CD4-positive, alpha-beta T cell treated with Interleukin-2 at 100 ng/mL for 4 hours (primary cell): ENCODE data around the gene PHPT1.
"Not testable (repeated sequence)": the region's sequence is repeated elsewhere in the genome, so short reads cannot be mapped to it uniquely, and the experiment has no call there.

Source experiments
- DNase-seq: peaks from one replicate; pipeline ENCODE4 v3.0.0-alpha.2; 2020; ENCODE audit warnings: low spot score

PHPT1 gene

DNA sequence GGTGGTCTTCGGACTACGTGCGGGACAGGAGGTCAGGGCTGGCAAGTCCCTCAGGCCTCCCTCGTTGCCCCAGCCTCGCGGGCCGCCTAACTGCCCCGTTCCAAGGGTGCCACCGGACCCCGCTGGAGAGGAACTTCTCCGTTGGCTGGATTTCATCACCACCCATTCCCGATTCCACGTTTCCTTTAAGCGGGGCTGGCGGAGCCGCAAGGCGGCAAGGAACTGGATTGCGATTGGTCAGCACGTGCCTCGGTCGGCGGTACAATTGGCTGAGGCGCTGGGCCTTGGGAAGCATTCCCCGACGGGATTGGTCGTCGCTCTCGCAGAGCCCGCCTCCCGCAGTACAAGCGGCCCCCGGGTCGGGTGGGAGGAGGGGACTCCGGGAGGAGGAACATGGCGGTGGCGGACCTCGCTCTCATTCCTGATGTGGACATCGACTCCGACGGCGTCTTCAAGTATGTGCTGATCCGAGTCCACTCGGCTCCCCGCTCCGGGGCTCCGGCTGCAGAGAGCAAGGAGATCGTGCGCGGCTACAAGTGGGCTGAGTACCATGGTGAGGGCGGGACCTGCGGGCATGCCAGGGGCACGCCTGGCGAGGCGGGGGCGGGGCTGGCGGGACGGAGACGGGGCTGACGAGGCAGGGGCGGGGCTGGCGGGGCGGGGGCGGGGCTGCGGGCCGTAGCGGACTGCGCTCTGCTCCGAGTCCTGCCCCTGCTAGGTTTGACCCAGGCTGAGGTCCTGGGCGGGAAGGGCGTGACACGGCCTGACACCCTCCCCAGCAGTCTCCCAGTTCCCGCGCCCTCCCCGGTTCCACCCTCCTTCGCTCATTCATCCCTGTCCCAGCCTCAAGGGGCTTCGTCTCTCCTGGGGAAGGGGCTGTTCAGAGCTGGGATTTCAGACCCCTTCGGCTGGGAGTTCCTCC lies at the start of gene PHPT1:
PHPT1 (plus strand) TSS at position 372 of the 922 bp plus-strand sequence; CDS start at position 394, 22 bp downstream.
- DNase-seq = peak; percentile 98

DNA sequence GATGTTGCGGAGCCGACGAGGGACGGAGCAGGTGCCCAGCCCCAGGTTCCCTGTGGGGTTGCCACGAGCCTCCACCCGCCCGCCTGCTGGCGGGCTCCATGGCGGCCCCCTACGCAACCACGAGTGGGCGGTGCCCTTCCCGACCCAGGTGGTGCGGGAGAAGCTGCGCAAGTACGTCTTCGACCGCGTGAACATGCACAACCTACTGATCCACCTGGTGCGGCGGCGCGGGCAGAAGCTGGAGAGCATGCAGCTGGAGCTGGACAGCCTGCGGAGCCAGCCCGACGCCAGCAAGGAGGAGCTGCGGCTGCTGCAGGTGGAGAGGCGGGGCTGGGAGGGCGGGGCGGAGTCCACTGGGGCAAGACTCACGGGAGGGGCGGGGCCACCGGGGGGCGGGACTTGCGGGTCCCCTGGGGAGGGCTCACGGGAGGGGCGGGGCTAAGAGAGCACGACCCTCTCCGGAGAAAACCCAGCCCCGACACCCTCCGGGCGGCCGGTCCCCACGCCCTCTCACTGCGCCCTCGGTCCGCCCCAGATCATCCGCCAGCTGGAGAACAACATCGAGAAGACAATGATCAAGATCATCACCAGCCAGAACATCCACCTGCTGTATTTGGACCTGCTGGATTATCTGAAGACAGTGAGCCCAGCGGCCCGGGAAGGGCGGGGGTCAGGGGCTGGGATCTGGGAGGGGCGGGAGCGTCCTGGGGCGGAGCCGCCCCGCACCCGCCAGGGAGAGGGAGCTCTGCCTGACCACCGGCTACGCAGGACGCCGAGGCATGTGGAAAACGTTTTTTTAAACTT lies 49.2 kb upstream of the PHPT1 start:
- DNase-seq = peak; percentile 86

DNA sequence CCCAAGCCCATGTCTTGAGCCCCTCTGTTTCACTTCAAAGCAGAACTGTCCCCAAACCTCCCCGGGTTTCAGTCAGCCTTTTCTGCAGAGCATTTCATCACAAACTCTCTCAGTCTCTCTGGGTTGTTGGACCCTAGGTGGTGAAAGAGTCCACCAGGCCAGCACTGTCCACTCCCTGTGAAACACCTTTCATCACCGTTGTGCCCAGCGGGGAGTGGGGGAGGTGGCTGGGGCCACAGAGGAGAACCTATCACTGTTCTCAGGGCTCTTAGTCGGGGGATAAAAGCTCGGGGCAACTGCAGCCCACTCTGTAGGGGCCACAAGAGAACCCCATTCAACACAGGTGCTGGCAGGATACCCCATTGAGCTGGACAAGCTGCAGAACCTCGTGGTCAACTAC lies 46.9 kb upstream of the PHPT1 start:
- no peak for DNase-seq

DNA sequence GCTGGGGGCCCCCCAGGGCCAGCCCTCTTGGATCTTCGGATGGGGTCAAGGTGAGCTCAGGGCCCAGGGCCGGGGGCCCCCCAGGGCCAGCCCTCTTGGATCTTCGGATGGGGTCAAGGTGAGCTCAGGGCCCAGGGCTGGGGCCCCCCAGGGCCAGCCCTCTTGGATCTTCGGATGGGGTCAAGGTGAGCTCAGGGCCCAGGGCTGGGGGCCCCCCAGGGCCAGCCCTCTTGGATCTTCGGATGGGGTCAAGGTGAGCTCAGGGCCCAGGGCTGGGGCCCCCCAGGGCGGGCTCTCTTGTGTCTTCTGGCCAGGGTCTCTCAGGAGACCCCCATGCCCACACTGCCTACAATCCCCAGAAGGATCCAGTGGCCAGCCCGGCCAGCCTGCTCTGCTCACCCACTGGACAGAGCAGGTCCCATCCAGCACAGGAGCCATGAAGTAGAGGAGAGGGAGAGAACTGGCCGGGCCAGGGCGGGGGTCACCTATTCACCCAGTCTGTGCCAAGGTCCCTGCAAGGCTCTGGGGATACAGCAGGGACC lies 46.1 kb upstream of the PHPT1 start:
- DNase-seq = not testable (repeated sequence)

DNA sequence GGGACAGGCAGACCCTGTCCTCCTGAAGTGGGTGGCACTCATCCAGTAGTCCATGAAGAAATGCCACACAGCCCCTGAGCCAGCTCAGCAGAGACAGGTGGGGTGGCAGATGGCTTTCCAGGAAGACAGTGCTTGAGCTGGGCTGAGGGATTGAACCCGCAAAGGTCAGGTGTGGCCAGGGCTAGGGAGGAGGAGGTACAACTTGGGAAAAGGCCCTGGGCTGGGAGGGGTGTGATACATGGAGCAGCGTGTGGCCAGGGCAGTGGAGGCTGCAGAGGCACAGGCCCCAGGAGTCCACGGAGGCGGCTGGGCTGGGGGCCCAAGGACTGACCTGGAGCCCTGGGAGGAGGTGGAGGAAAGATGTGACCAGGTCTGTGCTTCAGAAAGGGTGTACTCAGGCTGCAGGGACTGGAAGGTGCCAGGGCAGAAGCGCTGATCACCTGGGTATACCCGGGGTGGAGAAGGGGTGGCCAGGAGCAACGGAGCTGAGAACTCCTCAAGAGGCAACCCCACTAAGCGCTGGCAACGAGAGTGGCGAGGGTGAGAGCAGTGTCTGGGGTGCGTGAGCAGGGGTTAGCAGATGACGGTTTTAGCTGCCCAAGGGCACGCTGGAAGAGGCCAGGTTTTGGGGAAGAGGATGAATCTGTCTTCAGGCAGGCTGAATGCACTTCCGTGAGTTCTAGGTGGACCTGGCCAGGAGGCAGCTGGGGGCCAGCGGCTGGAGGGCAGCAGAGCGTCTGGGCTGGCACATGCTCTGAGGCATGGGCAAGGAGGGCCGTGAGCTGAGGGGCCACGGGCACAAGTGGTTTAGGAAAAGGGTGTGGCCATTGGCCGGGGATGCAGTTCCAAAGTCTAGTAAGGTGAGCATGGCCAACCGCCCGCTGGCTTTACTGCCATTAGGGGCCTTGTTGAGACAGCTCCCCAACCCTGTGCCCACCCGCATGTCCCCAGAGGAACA lies 45.4 kb upstream of the PHPT1 start:
- no peak for DNase-seq

DNA sequence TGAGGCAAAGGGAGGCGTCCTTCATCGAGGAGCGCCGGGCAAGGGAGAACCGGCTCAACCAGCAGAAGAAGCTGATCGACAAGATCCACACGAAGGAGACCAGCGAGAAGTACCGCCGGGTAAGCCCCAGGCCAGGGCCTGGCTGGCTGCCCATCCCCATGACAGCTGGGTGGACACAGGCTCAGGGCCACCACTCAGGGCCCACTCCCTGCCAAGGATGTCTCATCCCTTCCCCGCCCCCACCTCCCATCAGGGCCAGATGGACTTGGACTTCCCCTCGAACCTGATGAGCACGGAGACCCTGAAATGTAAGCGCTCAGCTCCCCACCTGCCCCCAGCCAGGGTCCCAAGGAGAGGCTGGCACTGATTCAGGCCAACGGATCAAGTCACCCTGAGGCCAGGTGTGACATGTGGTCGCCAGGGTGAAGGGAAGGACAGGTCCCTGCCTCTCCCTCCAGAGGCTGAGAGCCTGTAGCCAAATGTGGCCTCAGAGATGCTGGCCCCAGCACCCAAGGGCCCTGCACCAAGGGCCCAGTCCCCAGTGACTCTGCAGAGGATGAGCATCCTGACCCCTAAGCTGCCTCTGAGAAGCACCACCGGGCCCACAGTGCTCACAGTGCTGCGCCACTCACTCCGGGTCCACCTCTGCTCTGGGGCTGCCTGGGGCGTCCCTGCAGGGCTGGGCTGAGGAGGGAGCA lies 44.6 kb upstream of the PHPT1 start:
- no peak for DNase-seq

GRCh38 chr9:136805207-136805740 lies 43.9 kb upstream of the PHPT1 start:
- DNase-seq = no peak

- no peak for DNase-seq
Observed at GRCh38 chr9:136806067-136806466, 43.1 kb upstream of the PHPT1 start.

DNA sequence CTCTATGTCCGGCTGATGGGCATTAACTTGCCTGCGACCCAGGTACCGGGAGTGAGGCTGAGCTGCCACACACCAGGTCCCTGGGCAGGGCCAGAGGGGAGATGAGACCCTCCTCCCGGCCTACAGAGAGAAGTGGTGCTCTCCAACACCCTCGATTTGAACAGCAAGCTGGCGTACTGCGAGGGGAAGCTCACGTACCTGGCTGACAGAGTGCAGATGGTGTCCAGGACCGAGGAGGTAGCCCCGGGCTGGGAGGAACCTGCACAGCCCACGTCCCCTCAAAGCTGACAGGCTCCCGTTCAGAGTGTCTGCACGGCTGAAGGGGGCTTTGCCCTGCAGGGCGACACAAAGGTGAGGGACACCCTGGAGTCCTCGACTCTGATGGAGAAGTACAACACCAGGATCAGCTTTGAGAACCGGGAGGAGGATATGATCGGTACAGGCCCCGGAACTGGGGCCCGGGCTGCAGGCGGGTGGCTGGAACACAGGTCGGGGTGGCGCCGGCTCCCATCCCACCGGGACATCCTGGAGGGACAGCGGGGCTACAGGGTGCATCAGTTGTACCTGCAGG lies 42.5 kb upstream of the PHPT1 start:
- no peak for DNase-seq

DNA sequence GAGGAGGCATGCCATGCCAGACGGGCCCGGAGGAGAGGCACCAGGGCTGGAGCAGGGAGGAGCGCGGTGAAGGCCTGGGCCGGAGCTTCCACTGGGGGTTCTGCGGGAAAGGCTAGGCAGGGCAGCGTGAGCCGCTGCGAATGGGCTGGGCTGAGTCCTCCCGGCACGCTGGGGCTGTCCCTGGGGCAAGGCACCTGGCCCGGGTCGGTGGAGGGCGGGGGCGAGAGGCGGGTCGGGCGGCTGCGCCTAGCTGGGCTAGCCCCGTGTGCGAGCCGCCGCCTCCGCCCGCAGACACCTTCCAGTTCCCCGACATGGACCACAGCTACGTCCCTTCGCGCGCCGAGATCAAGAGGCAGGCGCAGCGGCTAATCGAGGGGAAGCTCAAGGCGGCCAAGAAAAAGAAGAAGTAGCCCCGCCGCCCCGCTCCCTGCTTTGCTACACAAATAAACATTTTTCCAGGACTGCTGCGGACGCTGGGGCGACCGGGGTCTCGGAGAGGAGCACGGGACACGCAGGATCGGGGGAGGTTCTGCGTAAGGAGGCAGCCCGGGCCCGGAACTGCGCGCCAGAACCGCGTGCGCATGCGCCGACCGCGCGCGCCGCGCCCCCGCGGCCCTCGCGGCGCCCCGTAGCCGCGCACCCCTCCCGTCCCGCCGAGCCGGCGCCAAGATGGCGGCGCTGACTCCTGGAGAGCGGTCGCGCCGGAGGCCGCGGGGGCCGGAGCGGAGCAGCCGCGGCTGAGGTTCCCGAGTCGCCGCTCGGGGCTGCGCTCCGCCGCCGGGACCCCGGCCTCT lies 41.7 kb upstream of the PHPT1 start, which contains the start of gene RABL6:
RABL6 (plus strand) TSS at position 668 of the 794 bp plus-strand sequence. CDS start 249 bp downstream, outside the sequence.
- peak; percentile 81 for DNase-seq

GRCh38 chr9:136808075-136808805 lies 41.0 kb upstream of the PHPT1 start:
- peak; percentile 40 for DNase-seq

- DNase-seq = no peak
Observed at GRCh38 chr9:136808806-136809158, 40.4 kb upstream of the PHPT1 start.

DNA sequence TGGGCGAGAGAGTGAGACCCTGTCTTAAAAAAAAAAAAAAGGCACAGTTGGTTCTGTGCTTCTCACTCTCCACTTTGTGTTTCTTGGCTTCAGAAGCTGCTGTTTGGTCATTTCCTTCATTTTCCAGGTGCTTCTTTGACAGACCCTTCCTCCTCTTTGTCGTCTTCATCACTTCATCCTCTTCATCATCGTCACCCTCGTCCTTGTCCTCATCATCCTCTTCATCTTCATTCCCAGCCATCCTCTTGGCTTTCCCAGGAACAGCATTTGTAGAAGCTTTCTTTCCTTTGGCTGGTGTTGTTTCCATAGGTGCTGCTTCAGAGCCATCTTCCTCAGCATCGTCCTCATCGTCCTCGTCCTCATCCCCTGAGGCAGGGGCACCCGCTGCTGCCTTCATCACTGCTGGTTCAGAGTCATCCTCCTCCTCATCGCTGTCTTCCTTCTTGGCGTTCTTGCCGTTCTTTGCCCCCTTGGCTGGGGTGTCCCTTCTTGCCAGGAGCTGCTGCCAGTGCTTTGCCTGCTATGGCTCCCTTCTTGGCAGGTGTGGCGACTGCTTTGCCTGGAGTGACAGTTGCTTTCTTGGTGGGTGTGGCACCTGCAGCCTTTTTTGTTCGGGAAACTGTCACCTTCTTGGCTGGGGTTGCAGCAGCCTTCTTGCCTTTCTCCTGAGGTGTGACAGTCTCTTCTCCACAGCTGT lies 34.3 kb upstream of the PHPT1 start:
- no peak for DNase-seq

DNA sequence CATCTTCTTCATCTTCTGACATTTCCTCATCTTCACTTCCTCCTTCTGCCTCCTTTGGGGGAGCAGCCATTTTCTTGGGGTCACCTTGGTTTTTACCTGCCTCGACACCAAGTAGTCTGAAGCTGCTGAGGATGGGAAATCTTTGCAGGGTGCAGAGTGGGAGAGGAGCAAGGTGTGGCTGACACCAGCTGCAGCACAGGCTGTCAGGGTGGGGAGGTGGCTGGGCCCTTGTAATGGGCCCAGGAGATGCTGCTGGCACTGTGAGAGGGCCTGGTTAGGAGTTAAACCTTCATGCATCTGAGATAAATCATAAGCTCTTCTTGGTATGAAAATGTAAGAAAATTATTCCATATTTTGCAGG lies 33.8 kb upstream of the PHPT1 start:
- no peak for DNase-seq

GRCh38 chr9:136820971-136821825 lies 28.0 kb upstream of the PHPT1 start:
- DNase-seq = no peak

DNA sequence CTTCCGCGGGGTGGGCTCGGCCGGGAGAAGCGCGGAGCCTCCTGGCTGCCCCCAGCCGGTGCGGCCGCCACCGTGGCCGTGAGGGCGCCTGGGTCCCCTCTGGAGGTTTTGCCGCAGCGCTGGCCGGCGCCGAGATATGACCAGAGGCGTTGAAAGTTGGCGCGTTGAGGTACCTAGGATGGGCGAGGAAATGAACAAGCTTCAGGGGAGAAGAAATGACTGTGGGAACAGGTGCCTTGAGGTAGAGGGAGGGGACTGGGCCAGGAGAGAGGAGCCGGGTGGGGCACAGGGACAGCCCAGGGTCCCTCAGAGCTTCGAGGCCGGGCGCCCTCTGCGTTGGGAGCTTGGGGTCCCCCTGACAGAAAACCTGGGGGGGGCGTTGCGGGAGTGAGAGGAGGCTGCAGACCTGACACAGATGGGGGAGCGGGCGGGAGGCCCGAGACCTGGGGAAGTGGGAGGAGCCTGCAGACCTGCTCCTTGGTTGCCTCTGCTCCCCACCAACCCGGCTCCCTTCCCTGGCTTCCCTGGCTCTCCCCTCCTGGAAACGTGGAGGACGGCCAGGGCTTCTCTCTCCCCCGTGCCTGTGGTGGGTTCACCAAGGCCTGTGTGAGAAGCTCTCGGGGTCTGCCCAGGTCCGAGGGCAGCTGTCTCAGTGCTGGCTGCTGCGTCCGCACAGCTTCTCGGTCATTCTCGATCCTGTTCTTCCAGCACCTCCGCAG lies 27.2 kb upstream of the PHPT1 start:
- no peak for DNase-seq
